ENCODE data around the gene DGKB. TPM values are rescaled to one million over a fixed set of nuclear protein-coding genes. Genes with fewer than 3 reads are reported as not detected.

Gene DGKB
- total and polyA plus RNA-seq, 2 of the 8 experiments (the other 6 are each of a cell fraction or from before 2014, with no cell fraction given) = 1.9 to 2.6 TPM

DNA sequence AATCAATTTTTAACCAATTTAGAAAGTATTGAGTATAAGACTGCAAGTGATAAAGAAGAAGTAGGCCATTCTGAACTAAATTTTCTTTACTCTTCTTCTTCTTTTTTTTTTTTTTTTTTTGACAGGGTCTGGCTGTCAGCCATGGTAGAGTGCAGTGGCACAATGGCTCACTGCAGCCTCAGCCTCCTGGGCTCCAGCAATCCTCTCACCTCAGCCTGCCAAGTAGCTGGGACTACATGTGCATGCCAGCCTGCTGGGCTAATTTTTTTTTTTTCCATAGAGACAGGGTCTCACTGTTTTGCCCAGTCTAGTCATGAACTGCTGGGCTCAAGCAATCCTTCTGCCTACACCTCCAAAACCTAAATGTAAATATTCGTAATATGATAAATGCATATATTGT lies 63.2 kb downstream of the DGKB start:
- Histone ChIP-seq H4K8ac (ENCODE audit: extremely low read depth, insufficient read depth, low read length) (no peak overlapping the region), H3K9me3 (ENCODE audit: insufficient read depth in 2 of 2, low read depth in 1 of 2, low read length in 1 of 2) (no peaks in the 10 kb centered on the region), H3K27ac (ENCODE audit: low read depth, low read length) (no peak overlapping the region), H2BK12ac (ENCODE audit: low read depth, low read length) (no peak overlapping the region), H3K23ac (ENCODE audit: insufficient read length) (no peak overlapping the region), H3K4me1 (replicated peaks in 1 of 4; ENCODE audit: control insufficient read depth in 3 of 4, insufficient read depth in 4 of 4, low read length in 3 of 4) (peaks cover 2 to 17% (median 11%) of the 10 kb centered on the region in 4 experiments; a peak in 4 of 7 replicates), H3K4ac (replicated peaks; ENCODE audit: insufficient read length, low read depth, low read length) (no peak overlapping the region), H3K79me2 (ENCODE audit: control insufficient read depth in 1 of 2, insufficient read depth in 2 of 2, low read length in 2 of 2) (no peaks in the 10 kb centered on the region), H3K4me2 (ENCODE audit: insufficient read depth in 1 of 2, low read depth in 2 of 2, low read length in 2 of 2) (no peak overlapping the region), H4K5ac (ENCODE audit: insufficient read length, low read depth, low read length) (no peak overlapping the region), H2AFZ (ENCODE audit: low read length) (no peak overlapping the region), H4K20me1 (replicated peaks in 1 of 2; ENCODE audit: control insufficient read depth in 1 of 2, insufficient read depth in 2 of 2, low read length in 2 of 2) (no peaks in the 10 kb centered on the region), H3K56ac (replicated peaks; ENCODE audit: insufficient read length, low read depth, low read length) (no peak overlapping the region), H3K36me3 (ENCODE audit: control insufficient read depth in 2 of 4, insufficient read depth in 4 of 4, low read length in 3 of 4) (no peaks in the 10 kb centered on the region), H3K14ac (ENCODE audit: insufficient read length) (no peak overlapping the region), H2BK20ac (ENCODE audit: low read length) (no peak overlapping the region), H3K79me1 (ENCODE audit: low read depth, low read length) (no peaks in the 10 kb centered on the region), H3K23me2 (ENCODE audit: low read depth, low read length) (peaks cover 3% of the 10 kb centered on the region; the same call in 1 of the 2 replicates), H3K18ac (ENCODE audit: extremely low read depth, low read length) (no peak overlapping the region), H4K91ac (replicated peaks; ENCODE audit: insufficient read length, low read length) (no peak overlapping the region), H2BK5ac (ENCODE audit: low read depth, low read length) (no peak overlapping the region), H3K4me3 (ENCODE audit: extremely low read depth in 1 of 4, insufficient read depth in 2 of 4, low read depth in 3 of 4, low read length in 4 of 4) (no peak overlapping the region), H2BK15ac (ENCODE audit: low read length) (no peak overlapping the region), H2BK120ac (replicated peaks; ENCODE audit: low read depth, low read length) (no peak overlapping the region), H2AK5ac (ENCODE audit: low read depth, low read length) (no peak overlapping the region), H3K27me3 (replicated peaks in 1 of 4; ENCODE audit: control insufficient read depth in 3 of 4, extremely low read depth in 1 of 4, insufficient read depth in 3 of 4, low read length in 3 of 4) (no peaks in the 10 kb centered on the region), H3K9ac (replicated peaks in 1 of 4; ENCODE audit: extremely low read depth in 1 of 4, low read depth in 3 of 4, low read length in 3 of 4) (no peak overlapping the region)
- POLR2A ChIA-PET (ENCODE audit: partially characterized antibody) = interaction anchor here (0.6 kb wide), 1 partner anchor 10 kb away, joined by 3 read pairs; no protein-coding TSS in a partner anchor
- TF ChIP-seq SUZ12 (IDR thresholded peaks at IDR 0.05; ENCODE audit: low read length) (no peak), RBBP5 (IDR thresholded peaks at IDR 0.05; ENCODE audit: borderline replicate concordance, low read depth, low read length) (no peak), CEBPB (IDR thresholded peaks at IDR 0.05; ENCODE audit: low read depth, low read length) (no peak), TAF7 (optimal IDR thresholded peaks at IDR 0.05; ENCODE audit: borderline replicate concordance, low read depth, low read length) (no peak), RFX5 (IDR thresholded peaks at IDR 0.05; ENCODE audit: borderline replicate concordance, low read depth, low read length) (no peak), SAP30 (IDR thresholded peaks at IDR 0.05; ENCODE audit: insufficient read depth, insufficient replicate concordance, low read length) (no peak), CBX8 (IDR thresholded peaks at IDR 0.05; ENCODE audit: borderline replicate concordance, low read depth, low read length) (no peak), CTBP2 (IDR thresholded peaks at IDR 0.05; ENCODE audit: borderline replicate concordance, insufficient read depth, insufficient read length, low read length) (no peak), KDM1A (IDR thresholded peaks at IDR 0.05; ENCODE audit: borderline replicate concordance, low read length) (no peak)
- TF ChIP-seq, protein P1, sequence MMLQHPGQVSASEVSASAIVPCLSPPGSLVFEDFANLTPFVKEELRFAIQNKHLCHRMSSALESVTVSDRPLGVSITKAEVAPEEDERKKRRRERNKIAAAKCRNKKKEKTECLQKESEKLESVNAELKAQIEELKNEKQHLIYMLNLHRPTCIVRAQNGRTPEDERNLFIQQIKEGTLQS (IDR thresholded peaks at IDR 0.05; ENCODE audit: insufficient read depth, low read depth, low read length) = no peak
- WGBS, 2 experiments (ENCODE audit: extremely low coverage in 1 of 2, insufficient coverage in 1 of 2, insufficient read length in 1 of 2, insufficient replicate concordance in 2 of 2, low coverage in 1 of 2, low lambda C conversion rate in 2 of 2, missing lambda C conversion rate in 1 of 2) = 100% methylated on average over 1 of the region's 1 CpG; no CpG with 5 or more reads in 1 of the 2 experiments
- DNase-seq (ENCODE audit: low read depth in 1 of 2, low spot score in 2 of 2) (no peak), FAIRE-seq (no peak)
- CTCF ChIA-PET (ENCODE audit: partially characterized antibody) = no interaction called here

All from H1 (cell line).